Trophoblast cell (in vitro differentiated cells and primary cell): ENCODE results near the gene ARHGAP8.

Experiments
- DNase-seq, 2 donors: peaks; one replicate each; pipeline ENCODE4 v3.0.0-alpha.2; 2016
- H2AFZ ChIP-seq: 2 replicates; pipeline ENCODE4 v1.6.1; 2013; ENCODE audit warnings: low read length, moderate library complexity, mild to moderate bottlenecking; ENCODE audit not compliant: insufficient read depth, poor library complexity
- H2AK5ac ChIP-seq: 2 replicates; pipeline ENCODE4 v1.6.1; 2013; ENCODE audit warnings: mild to moderate bottlenecking, low read length
- H2BK120ac ChIP-seq: 2 replicates; pipeline ENCODE4 v1.6.1; 2013; ENCODE audit warnings: low read length, mild to moderate bottlenecking, moderate library complexity; ENCODE audit not compliant: insufficient read depth, poor library complexity
- H2BK12ac ChIP-seq: 2 replicates; pipeline ENCODE4 v1.6.1; 2013; ENCODE audit warnings: mild to moderate bottlenecking, low read length, moderate library complexity
- H2BK5ac ChIP-seq: 2 replicates; pipeline ENCODE4 v1.6.1; 2013; ENCODE audit warnings: low read length, low read depth, moderate library complexity, mild to moderate bottlenecking; ENCODE audit not compliant: poor library complexity
- H3K14ac ChIP-seq: 2 replicates; pipeline ENCODE4 v1.6.1; 2013; ENCODE audit warnings: mild to moderate bottlenecking, low read length
- H3K18ac ChIP-seq: 2 replicates; pipeline ENCODE4 v1.6.1; 2013; ENCODE audit warnings: mild to moderate bottlenecking, low read length
- H3K23ac ChIP-seq: 2 replicates; pipeline ENCODE4 v1.6.1; 2013; ENCODE audit warnings: low read length
- H3K27ac ChIP-seq: 2 replicates; pipeline ENCODE4 v1.5.1; 2013; ENCODE audit warnings: low read depth, mild to moderate bottlenecking, inconsistent platforms, low read length, moderate library complexity
- H3K27me3 ChIP-seq: 2 replicates; pipeline ENCODE4 v1.6.1; 2013; ENCODE audit warnings: inconsistent platforms, mild to moderate bottlenecking, low read length, moderate library complexity; ENCODE audit not compliant: insufficient read depth
- H3K36me3 ChIP-seq, 2 experiments: 1 replicate in 1 of 2; 2 replicates in 1 of 2; pipeline ENCODE4 v1.6.1; 2013; ENCODE audit warnings: low read length in 2 of 2, mild to moderate bottlenecking in 2 of 2, moderate library complexity in 1 of 2; ENCODE audit not compliant: insufficient read depth in 2 of 2, control insufficient read depth in 1 of 2
- H3K4ac ChIP-seq: 2 replicates; pipeline ENCODE4 v1.6.1; 2013; ENCODE audit warnings: low read depth, mild to moderate bottlenecking, low read length, moderate library complexity
- H3K4me1 ChIP-seq, 2 experiments: 1 replicate in 1 of 2; 2 replicates in 1 of 2; pipeline ENCODE4 v1.6.1; 2013; ENCODE audit warnings: low read length in 2 of 2, mild to moderate bottlenecking in 2 of 2, moderate library complexity in 1 of 2; ENCODE audit not compliant: insufficient read depth in 2 of 2, control insufficient read depth in 1 of 2
- H3K4me2 ChIP-seq: 2 replicates; pipeline ENCODE4 v1.6.1; 2013; ENCODE audit warnings: inconsistent platforms, mild to moderate bottlenecking, low read length, moderate library complexity
- H3K4me3 ChIP-seq: 2 replicates; pipeline ENCODE4 v1.5.1; 2013; ENCODE audit warnings: mild to moderate bottlenecking, low read depth, low read length, inconsistent platforms
- H3K79me1 ChIP-seq: one replicate; pipeline ENCODE4 v1.6.1; 2013; ENCODE audit warnings: low read length
- H3K79me2 ChIP-seq: 2 replicates; pipeline ENCODE4 v1.6.1; 2013; ENCODE audit warnings: low read length, mild to moderate bottlenecking; ENCODE audit not compliant: control insufficient read depth, insufficient read depth, poor library complexity
- H3K9ac ChIP-seq: 2 replicates; pipeline ENCODE4 v1.6.1; 2013; ENCODE audit warnings: mild to moderate bottlenecking, low read length
- H3K9me3 ChIP-seq: 2 replicates; pipeline ENCODE4 v1.6.1; 2013; ENCODE audit warnings: low read depth, mild to moderate bottlenecking, control low read depth, inconsistent platforms, low read length; ENCODE audit not compliant: insufficient read depth
- H4K12ac ChIP-seq: 2 replicates; pipeline ENCODE4 v1.6.1; 2013; ENCODE audit warnings: low read depth, mild to moderate bottlenecking, low read length, moderate library complexity
- H4K8ac ChIP-seq: 2 replicates; pipeline ENCODE4 v1.6.1; 2013; ENCODE audit warnings: low read depth, mild to moderate bottlenecking, low read length, moderate library complexity
- H4K91ac ChIP-seq: one replicate; pipeline ENCODE4 v1.6.1; 2013; ENCODE audit warnings: low read depth, mild to moderate bottlenecking, low read length, moderate library complexity
- WGBS: extraction: QIAGEN DNeasy Blood & Tissue Kit; methylation state at CpG from one replicate; pipeline ENCODE4 v1.1.7; 2013; ENCODE audit warnings: missing lambda C conversion rate; ENCODE audit not compliant: insufficient read length, insufficient coverage; ENCODE audit errors: extremely low coverage; 5-methylcytosine and 5-hydroxymethylcytosine counted together

The ARHGAP8 gene

DNA sequence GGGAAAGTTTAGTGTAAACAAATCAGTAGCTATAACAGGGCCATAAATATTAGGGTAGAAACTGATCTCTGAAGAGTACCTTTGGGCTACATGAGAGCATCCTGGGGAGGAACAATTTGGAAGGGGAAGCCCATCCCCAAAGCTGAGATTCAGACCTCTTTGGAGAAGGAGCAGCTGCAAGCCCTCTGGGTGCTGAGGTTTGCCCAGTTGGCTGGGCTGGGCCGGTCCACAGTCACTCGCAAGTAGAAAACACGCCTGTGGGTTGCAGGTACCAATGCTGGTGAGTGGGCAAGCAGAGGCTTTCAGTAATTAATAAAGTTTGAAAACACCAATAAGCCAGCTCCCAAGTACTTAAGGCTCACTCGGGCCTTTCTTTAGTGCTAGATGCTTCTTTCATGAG lies 124.5 kb downstream of the ARHGAP8 start:
- Histone ChIP-seq H2BK120ac (no peak overlapping the region), H3K4me3 (no peak overlapping the region), H2AFZ (no peak overlapping the region), H2BK5ac (no peak overlapping the region), H3K4me1 (no peaks in the 10 kb centered on the region), H2BK12ac (no peak overlapping the region), H3K9ac (no peak overlapping the region), H3K36me3 (peaks cover 0 to 6% of the 10 kb centered on the region in 2 experiments), H4K8ac (no peak overlapping the region), H3K18ac (no peak overlapping the region), H4K91ac (no peak overlapping the region), H3K79me2 (peaks cover 2% of the 10 kb centered on the region), H3K23ac (no peak overlapping the region), H2AK5ac (no peak overlapping the region), H3K14ac (no peak overlapping the region), H3K4ac (no peak overlapping the region), H4K12ac (no peak overlapping the region), H3K4me2 (no peak overlapping the region), H3K27me3 (no peaks in the 10 kb centered on the region), H3K9me3 (peaks cover 4% of the 10 kb centered on the region), H3K27ac (no peak overlapping the region), H3K79me1 (no peaks in the 10 kb centered on the region)
- no peak for DNase-seq
- no CpG with 5 or more reads among the region's 4 CpGs for WGBS

DNA sequence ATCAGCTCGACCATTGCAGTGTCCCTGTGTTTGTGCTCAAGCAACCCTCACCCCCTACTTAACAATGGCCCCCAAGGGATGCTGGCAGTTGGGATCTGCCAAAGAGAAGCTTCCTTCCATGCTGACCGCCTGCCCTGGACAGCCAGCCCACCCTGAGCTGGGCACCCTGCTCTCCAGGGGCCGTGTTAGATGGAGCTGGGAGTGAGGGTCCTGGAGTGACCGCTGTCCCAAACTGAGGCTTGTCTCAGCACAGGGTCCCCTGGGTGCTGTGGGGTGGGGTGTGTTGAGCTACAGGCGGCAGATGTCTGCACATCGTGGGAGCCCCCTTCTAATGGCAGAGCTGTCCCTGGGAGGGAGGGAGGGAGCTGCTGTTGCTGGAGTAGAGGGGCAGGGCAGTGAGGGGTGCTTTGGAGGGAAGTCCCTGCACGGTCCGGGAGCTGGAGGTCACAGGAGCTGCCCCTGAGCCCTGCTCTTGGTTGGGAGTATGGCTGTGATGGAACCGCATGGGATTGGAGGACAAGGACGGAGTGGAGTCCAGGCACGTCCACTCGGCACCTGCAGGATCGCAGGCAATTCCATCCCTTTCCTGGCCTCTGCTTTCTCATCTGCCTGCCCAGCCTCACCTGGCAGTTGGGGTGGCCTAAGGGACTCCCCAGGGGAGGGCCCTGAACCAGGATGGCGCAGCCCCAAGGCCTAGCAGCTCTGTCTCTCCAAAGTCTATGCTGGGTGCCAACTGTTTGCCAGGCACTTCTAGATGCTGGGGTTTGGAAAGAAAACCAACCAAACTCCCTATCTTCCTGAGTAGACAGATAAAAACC lies 126.3 kb downstream of the ARHGAP8 start:
- Histone ChIP-seq H3K4ac (no peak overlapping the region), H2BK12ac (no peak overlapping the region), H4K8ac (no peak overlapping the region), H3K18ac (no peak overlapping the region), H3K36me3 (peaks cover 0 to 6% of the 10 kb centered on the region in 2 experiments), H3K14ac (no peak overlapping the region), H3K79me1 (no peaks in the 10 kb centered on the region), H3K9me3 (peaks cover 3% of the 10 kb centered on the region), H2AK5ac (no peak overlapping the region), H3K9ac (no peak overlapping the region), H3K79me2 (peaks cover 2% of the 10 kb centered on the region), H3K4me1 (no peaks in the 10 kb centered on the region), H3K4me3 (no peak overlapping the region), H3K27me3 (no peaks in the 10 kb centered on the region), H4K12ac (no peak overlapping the region), H3K27ac (no peak overlapping the region), H3K4me2 (no peak overlapping the region), H2BK120ac (no peak overlapping the region), H4K91ac (no peak overlapping the region), H2BK5ac (no peak overlapping the region), H2AFZ (no peak overlapping the region), H3K23ac (no peak overlapping the region)
- WGBS = no CpG with 5 or more reads among the region's 14 CpGs
- no peak for DNase-seq

DNA sequence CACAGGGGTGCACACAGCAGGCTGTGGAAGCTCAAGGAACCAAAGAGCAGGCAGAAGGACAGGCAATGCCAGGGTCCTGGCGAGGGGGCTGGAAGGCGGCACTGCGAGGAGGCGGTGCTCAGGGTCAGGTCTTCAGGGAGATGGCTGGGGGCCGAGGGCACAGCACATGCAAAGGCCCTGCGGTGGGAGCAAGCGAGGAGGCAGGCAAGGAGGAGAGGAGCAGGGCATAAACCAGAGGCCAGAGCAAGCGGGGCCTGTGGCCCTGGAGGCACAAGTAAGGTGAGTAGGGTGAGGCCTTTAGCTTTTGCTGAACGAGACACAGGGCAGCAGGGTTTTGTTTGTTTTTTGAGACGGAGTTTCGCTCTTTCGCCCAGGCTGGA lies 126.9 kb downstream of the ARHGAP8 start:
- no peak overlapping the region for H3K14ac ChIP-seq
- no peak overlapping the region for H3K9ac ChIP-seq
- no peak overlapping the region for H2BK120ac ChIP-seq
- H3K18ac ChIP-seq = no peak overlapping the region
- no peak for DNase-seq
- no peaks in the 10 kb centered on the region for H3K79me1 ChIP-seq
- H4K12ac ChIP-seq = no peak overlapping the region
- no peak overlapping the region for H3K4ac ChIP-seq
- H2AFZ ChIP-seq = no peak overlapping the region
- H3K79me2 ChIP-seq = peaks cover 2% of the 10 kb centered on the region
- no CpG with 5 or more reads among the region's 12 CpGs for WGBS
- peaks cover 0 to 6% of the 10 kb centered on the region in 2 experiments for H3K36me3 ChIP-seq
- H3K4me3 ChIP-seq = no peak overlapping the region
- no peak overlapping the region for H3K23ac ChIP-seq
- no peak overlapping the region for H2BK12ac ChIP-seq
- H4K91ac ChIP-seq = no peak overlapping the region
- no peak overlapping the region for H2BK5ac ChIP-seq
- no peak overlapping the region for H3K4me2 ChIP-seq
- H3K4me1 ChIP-seq = no peaks in the 10 kb centered on the region
- H3K9me3 ChIP-seq = peaks cover 5% of the 10 kb centered on the region
- H3K27ac ChIP-seq = no peak overlapping the region
- H3K27me3 ChIP-seq = no peaks in the 10 kb centered on the region
- H2AK5ac ChIP-seq = no peak overlapping the region
- H4K8ac ChIP-seq = no peak overlapping the region

- Histone ChIP-seq H3K27ac (no peak overlapping the region), H3K18ac (no peak overlapping the region), H3K79me1 (no peaks in the 10 kb centered on the region), H3K9me3 (peaks cover 5% of the 10 kb centered on the region), H4K12ac (no peak overlapping the region), H2BK5ac (no peak overlapping the region), H2BK12ac (no peak overlapping the region), H2AFZ (no peak overlapping the region), H3K9ac (no peak overlapping the region), H3K14ac (no peak overlapping the region), H3K36me3 (peaks cover 0 to 10% of the 10 kb centered on the region in 2 experiments), H3K4me1 (no peaks in the 10 kb centered on the region), H2BK120ac (no peak overlapping the region), H3K79me2 (peaks cover 2% of the 10 kb centered on the region), H4K91ac (no peak overlapping the region), H3K4me2 (no peak overlapping the region), H3K23ac (no peak overlapping the region), H3K4ac (no peak overlapping the region), H3K4me3 (no peak overlapping the region), H4K8ac (no peak overlapping the region), H2AK5ac (no peak overlapping the region), H3K27me3 (no peaks in the 10 kb centered on the region)
- DNase-seq = no peak
- WGBS = no CpG with 5 or more reads among the region's 19 CpGs
Measured at GRCh38 chr22:44880610-44881290, 128.4 kb downstream of the ARHGAP8 start.
